NCI-H774 (cell line): ENCODE data around the gene SEMA5A.

ENCODE experiments used
- DNase-seq: peaks from one replicate; lab custom pipeline; 2025; lab: John Stamatoyannopoulos, UW

The SEMA5A gene

DNA sequence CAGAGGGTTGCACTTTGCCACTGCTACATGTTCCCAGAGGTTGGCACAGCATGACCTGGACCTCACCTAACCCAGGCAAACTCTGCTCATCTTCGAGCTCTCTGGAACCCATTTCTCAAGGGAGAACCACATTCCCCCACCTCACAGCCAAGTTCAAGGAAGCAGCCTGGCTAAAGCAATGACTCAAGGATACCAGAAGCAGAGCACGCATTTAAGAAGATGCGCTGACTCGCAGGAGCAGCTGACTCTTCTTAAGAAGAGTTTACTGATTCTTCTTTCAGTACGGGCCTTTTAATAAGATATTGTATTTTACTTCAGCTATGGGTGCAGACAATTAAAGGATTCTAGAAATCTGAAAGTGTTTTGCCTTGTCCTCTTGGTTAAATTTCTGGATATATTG lies 4.1 kb upstream of the SEMA5A start:
- no peak for DNase-seq

DNA sequence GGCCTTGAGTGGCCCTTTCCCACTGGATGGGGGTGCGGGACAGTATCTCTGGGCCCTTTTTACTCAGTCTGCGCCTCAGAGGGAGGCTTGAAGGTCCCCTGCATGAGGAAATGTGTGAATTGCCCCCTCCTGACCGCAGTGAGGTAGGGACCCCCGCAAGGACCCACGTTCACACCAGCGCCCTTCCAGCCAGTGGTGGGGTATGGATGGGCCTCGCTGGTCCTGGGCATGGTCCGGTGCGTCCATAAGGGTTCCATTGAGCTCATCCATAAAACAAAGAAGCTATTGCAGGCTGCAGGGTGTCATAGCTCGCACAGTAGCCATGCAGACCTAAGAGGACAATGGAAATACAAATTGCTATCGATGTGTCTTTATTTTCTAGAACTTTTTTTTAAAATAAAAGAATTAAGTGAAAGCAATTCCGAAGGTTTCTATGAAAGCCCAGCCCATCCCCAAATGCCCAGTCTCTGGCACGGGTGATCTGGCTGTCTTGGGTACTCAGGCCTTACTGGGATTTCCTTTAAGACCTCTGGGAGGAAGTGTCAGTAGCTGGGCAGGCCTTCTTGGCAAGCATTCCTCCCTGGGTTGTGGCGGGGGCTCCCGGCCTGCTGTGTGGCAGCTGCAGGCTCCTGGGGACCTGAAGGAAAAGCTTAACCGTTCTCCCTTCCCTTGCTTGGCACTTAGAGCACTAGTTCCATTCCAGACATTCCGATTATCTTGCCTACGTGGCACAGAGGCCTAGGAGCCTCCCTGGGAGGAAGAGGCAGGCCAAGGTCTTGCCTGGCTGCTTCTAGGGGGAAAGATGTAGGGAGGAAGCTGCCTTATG lies 1.5 kb upstream of the SEMA5A start:
- DNase-seq: no peak

DNA sequence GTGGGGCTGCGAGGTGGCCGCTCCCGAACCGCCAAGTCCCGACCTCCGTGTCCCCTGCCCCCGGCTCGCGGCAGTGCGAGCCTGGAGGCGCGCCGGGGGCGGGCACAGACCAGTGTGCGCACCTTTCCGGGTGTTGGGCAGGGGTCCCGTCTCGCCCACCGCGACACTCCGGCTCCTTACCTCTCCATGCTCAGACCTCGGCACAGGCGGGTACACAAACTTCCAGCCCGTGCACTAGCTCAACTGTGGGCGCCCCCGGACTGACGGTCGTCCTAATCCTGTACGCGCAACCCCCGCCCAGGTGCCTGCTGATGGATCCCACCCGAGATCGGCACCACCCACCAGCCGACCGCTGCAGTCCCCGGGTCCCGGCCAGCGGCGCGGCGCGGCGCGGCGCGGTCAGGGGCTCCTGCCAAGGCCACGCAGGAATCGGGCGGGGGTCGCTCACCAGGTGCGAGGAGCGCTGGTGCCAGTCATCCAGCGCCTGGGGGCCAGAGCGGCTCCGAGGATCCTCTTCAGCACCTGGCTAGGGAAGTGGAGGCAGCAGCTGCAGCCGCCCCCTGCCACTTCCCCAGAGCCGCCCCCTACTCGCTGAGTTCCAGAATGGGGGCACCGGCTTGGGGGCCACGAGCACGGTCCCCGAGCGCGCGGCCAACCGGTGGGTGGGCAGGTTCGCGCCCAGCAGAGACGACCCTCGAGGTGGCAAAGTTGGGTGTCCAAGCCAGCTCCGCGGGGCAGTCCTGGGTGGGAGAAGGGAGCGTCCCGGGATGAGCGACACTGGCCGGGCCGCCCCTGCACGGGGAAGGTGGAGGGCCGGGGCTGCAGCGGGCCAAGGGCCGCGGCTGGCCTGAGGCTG lies 511 bp downstream of the SEMA5A start:
- no peak for DNase-seq

DNA sequence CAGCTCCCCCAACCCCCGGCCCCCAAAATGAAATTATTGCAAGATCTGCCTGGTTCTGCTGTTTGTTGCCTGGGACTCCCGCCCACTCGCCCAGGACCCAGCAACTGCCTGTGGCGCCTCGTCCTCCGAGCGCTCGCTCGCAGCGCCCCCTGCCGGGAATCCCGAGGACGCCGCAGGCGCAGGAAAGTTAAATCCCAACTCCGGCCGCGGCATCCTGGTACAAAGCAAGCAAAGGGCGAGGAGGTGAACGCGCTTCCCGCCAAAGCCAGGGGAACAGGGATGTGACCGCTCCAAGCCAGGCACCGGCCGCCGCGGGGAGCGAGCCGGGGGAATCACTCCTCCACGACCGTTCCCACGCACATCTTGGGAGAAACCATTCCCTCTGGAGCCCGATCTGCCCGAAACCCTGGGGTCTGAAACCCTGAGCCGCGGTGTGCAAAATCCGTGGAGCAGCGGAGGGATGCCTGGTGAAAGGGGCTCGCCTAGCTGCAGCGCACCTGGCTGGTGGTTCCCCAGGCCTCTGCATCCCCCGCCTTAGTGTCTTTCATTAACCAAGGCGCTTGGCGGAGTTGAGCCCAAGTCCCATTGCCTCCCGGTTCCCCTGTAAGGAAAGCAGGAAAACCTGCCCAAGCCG lies 1.3 kb downstream of the SEMA5A start:
- peak; percentile 76 for DNase-seq

DNA sequence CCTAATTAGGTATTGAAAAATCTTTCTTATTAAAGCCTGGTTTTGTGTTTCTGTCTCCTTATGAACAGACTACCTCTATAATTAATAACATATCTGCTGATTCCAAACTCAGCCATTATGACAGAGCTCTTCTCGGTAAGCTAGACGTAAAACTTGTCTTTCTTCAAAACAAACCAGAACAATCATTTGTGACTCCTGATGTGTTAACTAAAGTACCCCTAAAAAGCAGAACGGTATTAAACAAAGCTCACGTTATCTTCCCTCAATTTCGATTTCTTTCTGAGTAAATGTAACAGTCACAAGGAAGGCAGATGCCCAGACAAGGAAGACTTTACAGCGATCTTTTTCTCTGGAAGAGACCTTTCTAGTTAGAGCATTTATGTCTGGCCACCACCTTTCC lies 1.8 kb downstream of the SEMA5A start:
- DNase-seq: no peak

DNA sequence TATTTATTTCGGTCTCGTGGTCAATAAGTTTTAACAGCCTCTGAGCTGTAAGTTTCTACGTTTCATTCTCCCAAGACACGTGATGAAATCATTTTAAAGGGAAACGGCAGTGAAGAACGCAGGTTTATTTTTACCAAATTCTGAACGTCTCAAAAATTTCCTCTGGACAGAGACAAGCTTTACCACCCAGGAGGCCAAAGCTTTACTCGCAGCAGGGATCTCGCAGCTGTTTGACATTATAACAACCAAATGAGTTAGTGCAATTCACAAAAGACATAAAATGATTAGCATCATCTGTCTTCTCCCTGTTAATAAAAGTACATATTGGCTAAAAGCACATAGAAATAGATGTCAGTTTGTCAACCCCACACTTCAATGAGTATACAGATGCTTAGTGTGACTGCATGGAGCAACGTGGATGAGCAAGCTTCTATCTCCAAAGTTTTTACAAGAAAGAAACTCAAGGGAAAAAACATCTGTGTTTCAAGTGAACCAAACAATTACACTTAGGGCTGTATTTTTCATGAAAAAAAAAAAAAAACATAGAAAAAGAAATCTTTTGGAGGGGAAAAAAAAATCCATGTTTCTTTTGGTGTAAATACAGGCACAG lies 2.5 kb downstream of the SEMA5A start:
- DNase-seq: no peak

DNA sequence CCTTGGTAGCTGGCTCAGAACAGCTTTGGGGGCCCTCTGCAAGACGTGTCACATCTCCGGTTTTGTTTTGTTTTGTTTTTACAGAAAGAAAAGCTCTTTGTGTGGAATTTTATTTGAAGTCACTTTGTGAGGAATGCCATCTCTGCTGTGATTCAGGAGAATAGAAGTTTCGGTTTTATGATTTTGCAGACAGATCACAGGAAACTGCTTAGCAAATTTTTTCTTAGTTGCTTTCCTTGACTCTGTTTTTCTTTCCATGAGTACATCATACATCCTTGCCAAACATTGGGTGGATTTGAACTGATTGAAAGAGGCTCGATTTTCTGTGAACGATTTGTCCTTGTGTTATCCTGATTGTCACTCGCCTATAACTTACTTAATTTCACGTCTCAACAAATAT lies 5.1 kb downstream of the SEMA5A start:
- DNase-seq: no peak

DNA sequence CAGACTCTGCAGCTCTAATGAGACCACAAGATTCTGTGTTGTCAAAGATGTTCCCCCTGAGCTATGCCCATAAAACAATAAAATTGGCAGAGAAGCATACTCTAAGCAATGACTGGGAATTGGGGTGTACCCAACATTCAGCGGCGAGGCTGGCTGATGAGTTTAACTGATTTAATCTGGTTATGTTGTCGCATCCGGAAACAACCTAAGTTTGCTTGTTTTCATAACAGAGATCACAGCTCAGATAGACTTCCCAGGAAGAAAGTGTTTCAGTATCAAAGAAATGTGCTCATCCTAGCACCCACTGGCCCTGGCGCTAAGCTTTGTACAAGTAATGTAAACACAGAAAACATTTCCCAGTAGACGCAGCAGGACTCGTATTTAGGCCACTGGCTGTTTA lies 7.4 kb downstream of the SEMA5A start:
- no peak for DNase-seq

DNA sequence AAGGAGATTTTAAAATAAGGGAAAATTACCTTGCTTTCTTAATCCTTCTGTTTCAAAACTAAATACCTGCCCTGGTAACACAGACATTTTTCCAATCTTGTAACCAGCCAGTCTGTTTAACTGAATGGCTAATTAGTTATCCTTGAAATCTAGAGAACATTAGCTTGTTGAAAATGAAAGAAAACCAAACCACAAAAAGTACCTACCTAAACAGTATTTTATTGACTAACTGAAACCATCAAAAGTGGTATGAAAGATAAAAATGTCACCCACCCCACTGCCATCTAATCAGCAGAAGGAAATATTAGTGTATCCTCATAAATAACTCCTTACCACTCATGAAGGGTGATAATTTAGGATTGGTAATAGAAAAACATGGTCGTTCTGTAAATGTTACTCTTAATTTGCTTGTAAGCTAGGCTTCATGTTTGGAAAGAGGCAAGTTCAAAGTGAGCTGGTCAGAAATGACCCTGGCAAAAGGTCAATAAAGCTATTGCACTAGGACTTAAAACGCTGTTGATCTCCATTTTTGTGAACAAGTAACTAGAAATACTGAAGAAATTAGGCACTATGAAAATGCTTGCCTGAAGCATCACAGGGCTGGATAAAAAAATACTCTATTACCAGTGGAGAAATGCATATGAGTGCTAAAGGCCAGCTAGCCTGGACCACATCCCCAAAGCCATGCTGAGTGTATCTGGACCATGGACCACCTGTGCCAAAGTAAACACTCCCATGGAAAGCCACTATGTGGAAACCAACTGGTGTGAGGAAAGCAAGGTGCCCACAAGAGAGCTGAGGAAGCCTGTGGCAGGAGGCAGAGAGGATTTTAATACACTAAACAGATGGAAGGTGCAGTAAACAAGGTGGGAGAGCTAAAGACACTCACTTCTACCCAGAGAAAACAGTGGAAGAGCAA lies 8.4 kb downstream of the SEMA5A start:
- no peak for DNase-seq

DNA sequence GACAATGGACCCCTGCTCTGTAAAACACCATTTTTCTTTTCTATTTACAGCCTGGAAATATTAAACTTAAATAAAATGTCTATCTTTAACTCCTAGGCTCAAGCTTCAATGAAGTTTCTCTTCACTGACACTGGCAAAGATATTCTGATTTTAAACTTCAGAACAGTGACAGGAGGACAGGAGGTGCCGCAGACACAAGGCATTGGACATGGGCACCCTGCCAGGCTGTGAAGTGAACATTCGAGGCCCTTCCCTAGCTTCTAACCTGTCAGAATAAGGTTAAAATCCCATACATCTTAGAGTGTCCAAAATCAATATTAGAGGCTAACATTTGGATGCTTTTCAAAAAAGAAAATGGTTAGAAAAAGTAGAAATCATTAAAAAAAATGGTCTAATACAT lies 9.2 kb downstream of the SEMA5A start:
- DNase-seq: no peak

DNA sequence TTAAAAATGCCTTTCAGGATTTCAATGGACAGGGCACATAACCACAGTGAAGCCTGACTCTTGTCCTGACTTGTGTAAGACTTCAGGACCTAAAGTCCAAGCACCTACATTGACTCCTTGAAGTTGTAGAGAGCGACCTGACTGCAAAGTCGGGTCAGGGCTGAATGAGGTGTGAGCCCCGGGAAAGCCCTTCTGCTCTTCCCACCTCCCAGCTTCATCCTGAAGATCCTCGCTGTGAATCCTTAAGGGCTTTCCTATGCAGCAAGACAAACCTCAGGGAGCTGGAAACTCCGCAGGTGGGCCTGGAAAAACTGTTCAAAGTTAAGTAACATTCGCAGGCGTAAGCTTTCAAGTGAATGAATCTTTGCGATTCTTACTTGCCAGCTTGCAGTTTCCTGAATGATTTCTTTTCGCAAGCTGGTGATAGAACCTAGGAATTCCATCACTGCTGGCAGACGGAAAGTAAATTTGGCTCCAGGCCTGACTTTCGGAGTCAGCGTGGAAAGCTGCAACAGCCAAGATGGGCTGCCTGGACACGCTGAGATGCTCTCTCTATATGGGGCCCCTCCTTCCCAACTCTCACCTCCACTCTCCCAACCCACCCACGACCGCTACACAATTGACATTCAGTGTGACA lies 10.9 kb downstream of the SEMA5A start:
- DNase-seq: no peak

DNA sequence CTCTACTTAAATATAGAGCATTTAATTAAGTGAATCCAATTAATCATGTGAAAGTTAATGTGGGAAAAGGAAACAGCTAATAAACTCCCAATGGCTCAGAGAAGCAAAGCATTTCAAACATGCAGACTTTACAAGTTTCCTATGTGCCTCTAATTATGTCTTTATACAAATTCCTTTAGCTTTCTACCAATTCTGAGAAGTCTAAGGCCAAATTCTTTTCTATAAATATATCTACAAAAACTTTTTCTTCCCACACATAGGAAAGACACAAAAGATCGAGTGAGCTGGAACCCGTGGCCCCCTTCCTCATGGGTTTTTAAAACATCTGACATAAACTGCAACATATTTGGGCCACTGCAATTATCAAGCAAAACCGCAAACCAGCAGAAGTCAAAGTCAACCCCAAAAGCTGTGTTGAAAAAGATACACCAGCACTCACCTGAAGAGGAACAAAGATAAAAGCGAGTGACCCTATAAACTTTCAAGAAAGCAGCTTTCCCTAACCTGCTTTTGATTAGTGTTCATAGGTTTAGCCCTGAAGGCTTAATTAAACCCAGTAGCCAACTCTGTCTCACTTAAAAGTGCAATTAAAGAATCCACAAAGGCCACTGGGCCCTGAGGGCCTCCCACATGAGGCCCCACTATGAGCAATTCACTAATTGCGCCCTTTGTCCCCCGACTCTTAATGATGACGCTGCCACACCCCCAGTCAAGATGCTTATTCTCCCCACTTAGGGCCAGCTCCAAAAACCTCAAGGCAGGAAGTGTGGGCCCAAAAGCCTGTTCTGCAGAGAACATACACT lies 12.1 kb downstream of the SEMA5A start:
- no peak for DNase-seq

DNA sequence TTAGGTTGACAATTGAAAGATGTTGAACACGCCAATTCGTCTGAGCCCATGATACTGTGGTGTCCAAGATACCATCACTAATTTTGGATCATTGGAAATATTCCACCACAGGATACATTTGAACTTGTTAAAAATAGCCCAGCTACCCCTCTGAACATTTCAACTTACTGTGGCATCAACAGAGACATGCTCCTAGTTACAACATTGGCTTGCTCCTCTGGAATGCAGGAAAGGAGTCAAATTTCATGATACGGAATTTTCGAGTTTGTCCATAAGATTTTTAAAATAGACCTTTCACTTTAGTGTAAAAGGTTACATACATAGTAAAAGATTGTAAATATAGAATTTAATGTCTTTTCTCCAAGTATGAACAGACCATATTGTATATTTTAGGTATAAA lies 12.8 kb downstream of the SEMA5A start:
- no peak for DNase-seq

DNA sequence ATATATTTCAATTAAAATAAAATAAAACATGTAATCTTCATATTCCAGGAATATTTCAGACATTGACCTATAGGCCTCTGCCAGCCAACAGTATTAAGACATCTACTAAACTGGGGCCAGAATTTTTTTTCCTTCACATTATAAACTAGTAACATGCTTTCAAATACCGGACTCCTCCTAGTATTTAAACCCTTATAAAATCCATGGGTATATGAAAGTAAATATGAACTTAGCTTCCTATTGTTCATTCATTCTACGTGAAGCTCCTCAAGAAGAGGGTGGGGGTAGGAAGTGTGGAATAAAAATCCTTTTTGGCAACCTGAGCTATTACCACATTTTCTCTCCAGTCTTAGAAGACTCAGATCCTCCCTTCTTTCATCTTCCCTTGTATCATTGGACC lies 16.4 kb downstream of the SEMA5A start:
- DNase-seq: no peak

DNA sequence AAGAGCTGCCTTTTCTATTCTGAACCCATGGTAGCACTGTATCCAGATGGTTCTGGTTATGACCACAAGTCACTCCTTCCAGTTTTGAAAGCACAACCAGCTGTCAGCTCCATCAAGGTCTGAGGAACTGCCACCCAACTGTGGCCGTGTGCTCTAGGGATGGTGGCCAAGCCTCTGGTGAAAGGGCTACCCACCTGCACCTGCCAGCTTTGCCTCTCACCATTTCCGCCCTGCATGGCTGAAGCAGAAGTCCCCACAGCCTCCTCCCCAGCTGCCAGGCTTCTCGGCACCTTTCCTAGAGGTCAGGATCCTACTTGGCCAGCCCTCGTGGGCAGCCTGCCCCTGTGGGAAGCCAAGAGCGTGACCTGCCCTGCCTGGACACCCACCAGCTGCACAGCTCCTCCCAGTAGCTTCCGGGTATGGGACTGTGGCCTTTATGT lies 16.8 kb downstream of the SEMA5A start:
- no peak for DNase-seq

DNA sequence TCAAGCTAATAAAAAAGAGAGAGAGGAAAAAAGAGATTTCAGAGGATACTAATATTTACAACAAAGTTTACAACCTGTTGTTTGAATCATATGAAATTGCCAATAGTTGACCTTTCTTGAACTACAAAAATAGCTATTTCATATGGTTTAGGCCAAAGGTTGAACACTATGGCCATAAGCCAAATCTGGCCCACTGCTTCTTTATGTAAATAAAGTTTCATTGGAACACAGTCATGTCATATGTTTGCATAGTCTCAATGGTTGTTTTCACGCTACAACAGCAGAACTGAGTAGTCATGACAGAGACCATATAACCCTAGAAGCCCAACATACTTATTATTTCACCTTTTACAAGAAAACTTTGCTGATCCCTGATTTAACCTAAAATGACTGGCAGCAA lies 20.9 kb downstream of the SEMA5A start:
- no peak for DNase-seq

DNA sequence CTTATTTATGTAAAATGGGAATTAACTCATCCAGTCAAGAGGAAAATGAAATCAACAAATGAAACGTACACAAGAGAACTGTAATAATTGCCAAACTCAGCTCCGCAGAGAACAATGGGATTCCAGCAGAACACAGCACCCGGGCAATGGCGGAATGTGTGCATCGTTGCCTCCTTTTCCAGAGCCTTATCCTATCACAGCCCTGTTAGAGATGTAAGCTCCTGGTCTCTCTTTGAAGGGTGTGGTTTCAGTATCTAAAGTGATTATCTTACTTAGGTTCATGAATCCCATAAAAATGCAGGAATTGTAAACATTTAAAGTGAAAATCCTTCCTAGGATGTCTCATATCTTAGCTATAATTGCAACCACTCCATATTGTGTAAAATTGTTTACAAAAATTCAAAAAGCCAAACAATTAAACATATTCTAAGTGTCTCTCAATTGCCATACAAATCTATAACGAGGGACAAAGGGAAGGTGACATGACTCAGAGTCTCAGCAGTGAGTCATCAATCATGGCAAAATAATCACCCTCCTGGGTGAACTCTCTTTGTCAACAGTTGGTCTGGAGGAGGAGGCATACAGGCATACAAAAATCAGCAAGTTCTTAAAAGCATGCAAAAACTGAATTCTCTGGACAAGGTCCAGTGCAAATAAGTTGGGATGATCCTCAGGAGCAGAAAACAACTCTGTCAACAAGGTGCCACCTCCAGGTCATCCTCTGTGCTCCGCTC lies 22.6 kb downstream of the SEMA5A start:
- DNase-seq: no peak

DNA sequence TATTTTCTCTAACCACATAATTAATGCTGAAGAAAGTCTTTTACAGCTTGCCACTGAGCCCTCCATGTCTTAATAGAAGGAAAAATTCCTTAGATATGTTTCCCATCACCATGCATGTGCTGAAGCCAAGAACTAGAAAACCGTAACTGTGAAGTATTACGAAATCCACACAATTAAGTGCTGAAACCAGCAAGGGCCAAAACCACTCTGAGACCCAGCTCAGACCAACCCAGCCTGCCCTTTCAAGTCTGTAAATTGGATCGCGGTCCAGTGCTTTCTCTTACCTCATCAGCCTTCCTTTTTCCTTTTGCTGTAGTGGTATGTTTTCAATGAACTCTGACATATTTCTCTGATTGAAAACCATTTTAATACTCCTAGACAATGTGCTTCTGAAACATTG lies 26.3 kb downstream of the SEMA5A start:
- no peak for DNase-seq

DNA sequence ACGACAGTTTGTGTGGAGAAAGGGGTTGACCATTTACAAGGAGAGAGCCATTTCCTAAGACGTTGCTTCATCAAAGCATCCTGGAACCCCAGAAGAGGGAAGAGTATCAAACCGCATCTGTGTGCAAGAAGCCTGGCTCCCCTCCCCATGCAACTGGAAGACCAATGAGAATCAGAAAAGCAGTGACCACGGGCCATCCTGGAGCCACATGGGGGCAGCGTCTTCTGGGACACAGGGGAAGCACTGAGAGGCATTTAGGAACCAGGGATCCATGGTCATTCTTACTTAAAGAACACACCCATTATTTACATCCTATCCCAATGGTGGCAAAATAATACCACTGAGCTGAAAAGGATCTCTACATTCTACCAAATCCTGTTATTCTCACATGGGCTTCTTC lies 29.3 kb downstream of the SEMA5A start:
- DNase-seq: no peak
